HG02884 (cell line): ENCODE measurements around the gene SYCE3.

Experiments used
- ATAC-seq: cut with Tn5 transposase; IDR thresholded peaks from one replicate; pipeline ENCODE4 v1.9.1; 2021; ENCODE audit warnings: mild to moderate bottlenecking, moderate library complexity; ENCODE audit not compliant: unreplicated experiment

SYCE3 gene

GRCh38 chr22:50576806-50577696 is 14.3 kb upstream of the SYCE3 start:
- no peak for ATAC-seq

DNA sequence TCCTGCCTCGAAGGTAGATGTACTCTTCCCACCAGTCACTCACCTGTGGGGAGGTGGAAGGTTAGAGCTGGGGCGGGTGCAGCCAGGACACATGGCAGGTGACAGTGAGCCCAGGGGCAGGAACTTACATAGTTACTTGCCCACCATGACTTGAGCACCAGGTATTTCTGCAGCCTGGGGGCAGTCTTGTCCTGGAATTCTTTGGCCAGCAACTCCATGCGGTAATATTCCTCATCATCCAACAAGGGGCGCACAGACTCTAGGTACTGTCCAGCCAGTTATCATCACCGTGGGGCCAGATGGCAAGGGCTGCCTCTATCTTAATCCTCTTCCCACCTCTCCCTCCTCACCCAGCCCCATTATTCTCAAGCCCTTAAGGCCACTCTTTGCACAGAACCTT is 13.4 kb upstream of the SYCE3 start:
- ATAC-seq: no peak

- ATAC-seq: no peak
Measured at GRCh38 chr22:50575426-50575941, 12.8 kb upstream of the SYCE3 start.

GRCh38 chr22:50574383-50574755 is 11.7 kb upstream of the SYCE3 start:
- no peak for ATAC-seq

DNA sequence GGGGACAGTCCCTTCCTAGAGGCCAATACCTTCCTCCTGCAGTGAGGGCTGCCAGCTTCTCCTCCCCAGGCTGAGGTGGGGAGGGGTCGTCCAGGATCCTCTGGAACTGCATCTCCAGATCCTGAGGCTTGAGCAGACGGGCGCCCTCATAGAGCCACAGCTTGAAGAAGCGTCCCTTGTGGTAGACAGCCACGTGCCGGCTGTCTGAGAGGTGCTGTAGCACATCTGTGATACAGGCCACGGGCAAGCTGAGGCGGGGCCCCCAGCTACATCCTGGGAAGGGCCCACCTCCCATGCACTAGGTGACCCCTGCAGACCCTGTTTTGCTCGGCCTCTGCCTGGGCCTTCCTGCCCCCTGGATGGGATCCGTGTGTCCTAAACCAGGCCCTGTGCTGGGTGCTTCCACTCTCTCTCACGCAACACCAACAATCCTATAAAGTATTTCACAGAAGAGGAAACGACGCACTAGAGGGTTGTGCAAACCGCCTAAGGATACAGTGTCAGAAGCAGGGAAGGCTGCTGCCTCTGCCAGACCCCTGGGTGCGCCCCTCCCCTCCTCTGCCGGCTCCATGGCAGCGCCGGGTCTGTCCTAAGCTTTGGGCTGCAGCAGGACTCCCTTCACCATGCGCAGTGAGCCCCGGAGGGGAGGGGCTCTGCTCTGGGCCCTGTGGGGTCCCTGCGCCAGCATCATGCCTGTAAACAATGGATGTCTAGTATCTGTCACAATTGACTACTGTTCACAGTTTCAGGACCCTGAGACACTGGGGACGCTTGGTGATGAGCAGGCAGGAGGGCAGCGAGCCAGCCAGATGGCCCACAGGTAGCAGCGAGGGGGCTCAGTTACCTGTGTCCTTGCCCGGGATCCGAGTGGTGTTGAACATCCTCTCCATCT is 11.0 kb upstream of the SYCE3 start:
- no peak for ATAC-seq

- ATAC-seq: no peak
Measured at GRCh38 chr22:50572965-50573364, 10.2 kb upstream of the SYCE3 start.

GRCh38 chr22:50571264-50572175 is 8.8 kb upstream of the SYCE3 start:
- ATAC-seq: no peak

- no peak for ATAC-seq
Measured at GRCh38 chr22:50570861-50571260, 8.1 kb upstream of the SYCE3 start.

DNA sequence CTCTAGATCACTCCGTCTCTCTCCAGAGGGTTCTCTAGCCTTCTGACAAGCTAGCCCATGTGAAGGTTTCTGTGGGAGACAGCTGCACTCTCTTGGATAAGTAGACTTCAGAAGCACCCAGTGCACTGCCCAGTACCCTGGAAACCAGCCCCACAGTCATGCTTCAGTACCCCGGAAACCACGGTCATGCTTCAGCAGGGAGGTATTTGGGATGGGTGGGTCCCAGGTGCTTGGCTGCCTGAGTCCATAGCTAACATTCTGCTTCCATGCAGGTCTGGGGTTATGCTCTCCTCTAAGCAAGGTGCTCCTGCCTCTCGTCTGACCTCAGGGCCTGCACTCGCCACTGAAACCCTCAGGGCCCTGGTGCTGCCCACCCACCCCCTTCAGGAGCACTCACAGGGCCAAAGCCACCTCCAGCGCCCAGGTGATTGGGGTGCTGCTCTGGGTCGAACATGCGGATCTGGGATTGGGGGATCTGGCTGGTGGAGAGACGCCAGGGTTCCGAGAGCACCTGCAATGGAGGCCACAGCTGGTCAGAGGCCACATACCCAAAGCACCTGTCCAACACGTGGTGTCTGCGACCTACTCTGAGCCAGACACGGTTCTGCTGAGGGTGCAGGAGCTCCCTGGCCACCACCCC is 7.3 kb upstream of the SYCE3 start:
- no peak for ATAC-seq

- ATAC-seq: no peak
Measured at GRCh38 chr22:50569041-50569459, 6.3 kb upstream of the SYCE3 start.

- no peak for ATAC-seq
Measured at GRCh38 chr22:50568626-50569025, 5.9 kb upstream of the SYCE3 start.

DNA sequence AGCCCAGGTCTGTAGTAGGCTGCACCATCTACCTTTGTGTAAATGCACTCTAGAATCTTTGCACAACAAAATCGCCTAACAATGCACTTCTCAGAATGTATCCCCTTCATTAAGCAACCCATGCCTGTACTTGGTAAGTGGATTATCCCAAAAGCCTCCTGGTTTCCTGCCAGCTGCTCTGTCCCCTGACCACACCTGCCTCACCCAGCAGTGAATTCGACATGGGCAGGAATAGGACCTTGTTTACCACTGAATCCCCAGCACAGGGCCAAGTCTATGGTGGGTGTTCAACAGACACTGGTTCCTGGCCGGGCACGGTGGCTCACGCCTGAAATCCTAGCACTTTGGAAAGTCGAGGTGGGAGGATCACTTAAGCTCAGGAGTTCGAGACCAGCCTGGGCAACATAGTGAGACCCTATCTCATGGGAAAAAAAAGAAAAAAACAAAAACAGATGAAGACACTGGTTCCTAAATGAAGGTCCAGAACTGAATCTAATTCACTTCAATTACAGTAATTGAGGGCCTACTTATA is 5.1 kb upstream of the SYCE3 start:
- no peak for ATAC-seq

DNA sequence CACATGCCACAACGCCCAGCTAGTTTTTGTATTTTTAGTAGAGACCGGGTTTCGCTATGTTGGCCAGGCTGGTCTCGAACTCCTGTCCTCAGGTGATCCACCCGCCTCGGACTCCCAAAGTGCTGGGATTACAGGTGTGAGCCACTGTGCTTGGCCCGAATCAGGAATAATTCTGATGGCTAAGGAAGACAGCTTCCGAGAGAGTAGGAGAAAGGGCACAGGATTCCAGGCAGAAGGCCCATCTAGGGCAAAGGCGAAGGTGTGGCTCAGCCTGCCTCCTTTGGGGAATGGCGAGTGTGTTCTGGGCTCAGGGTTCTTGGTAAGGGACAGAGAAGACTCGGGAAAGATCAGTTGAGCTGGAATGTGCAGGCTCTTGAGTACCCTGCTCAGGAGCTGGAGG is 1.6 kb upstream of the SYCE3 start:
- no peak for ATAC-seq

GRCh38 chr22:50563413-50564160 is 868 bp upstream of the SYCE3 start:
- ATAC-seq: no peak

DNA sequence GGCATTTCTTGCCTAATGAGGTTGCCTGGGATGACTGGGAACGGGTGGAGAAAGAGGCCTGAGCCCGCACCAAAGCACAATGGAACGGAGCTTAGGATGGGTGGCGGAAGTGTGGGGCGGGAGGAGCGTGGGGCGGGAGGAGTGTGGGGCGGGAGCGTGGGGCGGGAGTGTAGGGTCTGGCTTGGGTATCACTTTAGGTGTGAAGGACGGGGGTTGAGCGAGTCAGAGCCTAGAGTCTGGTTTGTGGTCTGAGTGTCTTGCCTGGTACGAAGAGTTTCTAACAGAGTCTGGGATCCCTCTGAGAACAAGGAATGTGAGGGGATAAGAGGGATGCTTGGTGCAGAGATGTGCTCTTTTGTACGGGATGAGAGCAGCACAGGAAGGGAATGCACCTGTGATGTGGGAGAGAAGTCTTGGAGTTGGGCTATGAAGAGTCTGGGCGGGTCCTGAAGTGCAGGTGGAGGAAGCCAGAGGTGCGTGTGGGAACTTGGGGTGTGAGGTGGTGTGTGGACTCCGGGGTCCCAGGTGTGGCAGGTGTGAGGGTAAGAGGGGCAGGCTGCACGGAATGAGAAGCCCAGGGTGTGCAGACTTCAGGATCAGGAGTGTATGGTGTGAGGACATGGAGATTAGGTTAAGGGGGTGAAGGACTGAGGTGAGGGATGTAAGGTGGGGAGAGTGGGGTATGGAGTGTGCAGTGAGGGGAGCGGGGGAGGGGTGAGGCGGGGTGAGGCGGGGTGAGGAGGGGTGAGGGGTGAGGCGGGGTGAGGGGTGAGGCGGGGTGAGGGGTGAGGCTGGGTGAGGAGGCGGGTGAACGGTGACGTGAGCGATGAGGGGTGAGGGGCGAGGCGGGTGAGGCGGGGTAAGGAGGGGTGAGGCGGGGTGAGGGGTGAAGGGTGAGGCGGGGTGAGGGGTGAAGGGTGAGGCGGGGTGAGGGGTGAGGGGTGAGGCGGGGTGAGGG is 1.0 kb downstream of the SYCE3 start:
- no peak for ATAC-seq

GRCh38 chr22:50560034-50560433 is 2.7 kb downstream of the SYCE3 start:
- no peak for ATAC-seq

- no peak for ATAC-seq
Measured at GRCh38 chr22:50556703-50557102, 6.0 kb downstream of the SYCE3 start.

GRCh38 chr22:50553310-50553709 is 9.4 kb downstream of the SYCE3 start:
- no peak for ATAC-seq
